Natural killer cell treated with Interleukin-12 subunit alpha and Interleukin-12 subunit beta and Interleukin-15 and Interleukin-18, amount 100 ng/mL, for 72 hours (primary cell): ENCODE data around the gene ABCA4. TPM values are rescaled to one million over a fixed set of nuclear protein-coding genes. Genes with fewer than 3 reads are reported as not detected.

Experiments
- ATAC-seq, 2 donors: fragments of 150-1000 bp; cut with Tn5 transposase in 1 of 2; sonication (Bioruptor Pico), chemical (Tn5 transposase) in 1 of 2; 2 replicates each; pipeline ENCODE4 v1.10.0; 2021
- DNase-seq: peaks from one replicate; pipeline ENCODE4 v3.0.0; 2022; ENCODE audit warnings: low spot score
- H3K27ac Mint-ChIP-seq, 2 donors: 1 replicate in 1 of 2; 2 replicates in 1 of 2; pipeline ENCODE4 v1.8.0; 2022; ENCODE audit warnings: mixed read lengths in 2 of 2, mild to moderate bottlenecking in 1 of 2, moderate library complexity in 1 of 2
- H3K27me3 Mint-ChIP-seq, 2 donors: 1 replicate in 1 of 2; 2 replicates in 1 of 2; pipeline ENCODE4 v1.8.0; 2022; ENCODE audit warnings: mixed read lengths in 2 of 2
- H3K36me3 Mint-ChIP-seq: one replicate; pipeline ENCODE4 v1.8.0; 2022; ENCODE audit warnings: mixed read lengths
- H3K4me1 Mint-ChIP-seq, 2 donors: 1 replicate in 1 of 2; 2 replicates in 1 of 2; pipeline ENCODE4 v1.8.0; 2022; ENCODE audit warnings: low read depth in 2 of 2, mixed read lengths in 2 of 2, mild to moderate bottlenecking in 1 of 2
- H3K4me3 Mint-ChIP-seq: one replicate; pipeline ENCODE4 v1.8.0; 2022; ENCODE audit warnings: mixed read lengths
- H3K9me3 Mint-ChIP-seq: 2 replicates; pipeline ENCODE4 v1.8.0; 2022; ENCODE audit warnings: mixed read lengths
- total RNA-seq, 2 donors: library from RNA; stranded (reverse); gene quantifications; one replicate each; pipeline ENCODE4 v1.2.3, GENCODE V29; 2022

ABCA4 gene
- total RNA-seq, 2 donors from 2014 or later: not detected

DNA sequence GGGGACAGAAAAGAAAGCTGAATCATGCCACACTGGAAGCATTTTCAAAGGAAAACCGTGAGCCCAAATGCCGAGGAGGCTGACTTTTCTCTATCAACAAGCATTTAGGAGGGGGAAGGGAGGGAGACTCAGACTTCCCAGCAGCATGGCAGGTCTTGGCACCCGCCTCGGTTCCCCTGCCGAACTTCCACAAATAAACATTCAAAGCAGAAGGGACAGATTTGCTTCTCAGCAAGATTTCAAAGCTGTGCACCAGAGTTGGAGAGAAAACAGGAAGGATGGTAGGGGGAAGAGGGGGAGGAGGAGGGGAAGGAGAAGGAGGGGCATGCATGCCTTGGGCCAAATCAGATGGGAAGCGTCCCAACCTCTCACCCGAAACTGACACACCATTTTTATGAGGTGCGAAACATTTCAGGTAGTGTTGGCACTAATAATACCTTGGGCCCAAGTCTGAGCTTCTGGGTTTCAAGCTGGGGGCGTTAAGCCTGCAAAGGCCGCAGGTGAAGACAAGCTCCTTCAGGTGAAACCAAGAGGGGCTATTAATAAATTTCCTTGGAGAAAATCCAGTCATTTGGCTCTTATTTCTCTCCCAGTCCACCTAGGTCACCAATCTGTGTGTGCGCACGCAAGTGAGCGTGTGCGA is 26.4 kb downstream of the ABCA4 start:
- H3K27ac Mint-ChIP-seq: no peak overlapping the region
- no peaks in the 10 kb centered on the region for H3K9me3 Mint-ChIP-seq
- DNase-seq (no peak), ATAC-seq (no peak)
- H3K27me3 Mint-ChIP-seq: peaks cover 0 to 13% of the 10 kb centered on the region in 2 donors
- no peak overlapping the region for H3K4me3 Mint-ChIP-seq
- peaks cover 10 to 21% of the 10 kb centered on the region in 2 donors for H3K4me1 Mint-ChIP-seq
- H3K36me3 Mint-ChIP-seq: no peaks in the 10 kb centered on the region

DNA sequence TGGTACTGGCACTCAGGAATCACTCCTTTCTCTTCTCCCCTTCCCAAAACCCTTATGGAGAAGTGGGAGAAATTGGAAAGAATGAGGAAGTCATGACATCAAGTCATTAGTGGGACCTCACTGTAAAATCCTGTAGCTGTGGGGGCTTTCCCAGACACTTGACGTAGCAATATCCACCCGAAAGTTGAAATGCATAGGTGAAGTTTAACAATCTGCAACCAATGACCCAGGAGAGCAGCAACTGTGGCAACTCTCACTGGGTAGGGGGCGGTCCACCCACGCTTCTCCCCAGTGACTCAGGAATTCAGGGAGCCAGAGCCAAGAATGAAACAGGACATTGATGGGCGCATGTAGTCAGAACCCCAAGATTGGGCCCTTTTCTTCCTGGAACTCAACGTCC is 27.0 kb downstream of the ABCA4 start:
- DNase-seq: no peak
- H3K4me3 Mint-ChIP-seq: no peak overlapping the region
- H3K4me1 Mint-ChIP-seq: peaks cover 10 to 21% of the 10 kb centered on the region in 2 donors
- no peaks in the 10 kb centered on the region for H3K9me3 Mint-ChIP-seq
- no peak for ATAC-seq
- no peaks in the 10 kb centered on the region for H3K36me3 Mint-ChIP-seq
- peaks cover under 1 to 13% of the 10 kb centered on the region in 2 donors for H3K27me3 Mint-ChIP-seq
- no peak overlapping the region for H3K27ac Mint-ChIP-seq

DNA sequence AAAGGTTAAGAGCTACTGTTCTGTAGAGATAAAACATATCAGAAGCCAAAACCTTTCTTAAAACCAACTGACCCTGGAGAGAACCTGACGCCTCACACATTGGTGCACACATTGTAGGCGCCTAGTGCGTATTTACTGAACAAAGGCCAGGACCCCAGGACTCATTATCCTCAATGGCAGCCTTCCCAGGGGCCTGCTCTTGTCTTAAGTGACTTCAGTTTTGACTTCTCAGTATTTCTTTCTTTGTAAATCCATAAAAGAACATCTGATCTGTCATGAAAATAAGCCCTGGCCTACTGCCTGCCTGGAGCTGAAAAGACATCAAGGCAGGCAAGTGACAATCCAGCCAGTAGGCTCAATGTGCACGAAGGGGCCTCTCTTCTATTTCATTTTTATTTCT is 27.6 kb downstream of the ABCA4 start:
- DNase-seq (no peak), ATAC-seq (no peak)
- Mint-ChIP-seq H3K9me3 (no peaks in the 10 kb centered on the region), H3K27ac (no peak overlapping the region), H3K4me1 (peaks cover 10 to 21% of the 10 kb centered on the region in 2 donors), H3K4me3 (no peak overlapping the region), H3K36me3 (no peaks in the 10 kb centered on the region), H3K27me3 (peaks cover 3 to 19% of the 10 kb centered on the region in 2 donors)

DNA sequence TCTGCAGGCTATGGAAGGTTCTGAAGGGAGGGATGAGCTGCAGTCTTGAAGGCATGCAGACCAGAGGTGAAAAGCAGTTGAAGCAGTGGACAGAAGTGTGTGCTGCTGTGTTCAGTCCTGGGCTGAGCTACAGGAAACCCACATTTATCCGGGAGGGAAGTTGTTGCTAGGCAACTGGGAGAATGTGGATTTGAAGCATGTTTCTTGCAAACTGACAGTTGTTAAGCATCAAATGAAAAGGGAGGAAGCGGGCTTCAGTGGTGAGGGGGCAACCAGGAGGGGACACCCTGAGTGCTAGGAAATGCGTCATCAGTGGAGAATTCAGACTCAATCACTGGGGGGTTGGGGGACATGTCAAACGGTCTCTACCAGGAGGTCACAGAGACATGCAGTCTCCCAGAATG is 28.7 kb downstream of the ABCA4 start:
- Mint-ChIP-seq H3K27ac (peak overlapping the region; percentile 47 to 51), H3K9me3 (no peaks in the 10 kb centered on the region), H3K4me1 (peaks cover 10 to 21% of the 10 kb centered on the region in 2 donors), H3K36me3 (no peaks in the 10 kb centered on the region), H3K4me3 (peak overlapping the region; percentile 61), H3K27me3 (peaks cover 9 to 25% of the 10 kb centered on the region in 2 donors)
- ATAC-seq (peak; percentile 49 to 61), DNase-seq (no peak)

DNA sequence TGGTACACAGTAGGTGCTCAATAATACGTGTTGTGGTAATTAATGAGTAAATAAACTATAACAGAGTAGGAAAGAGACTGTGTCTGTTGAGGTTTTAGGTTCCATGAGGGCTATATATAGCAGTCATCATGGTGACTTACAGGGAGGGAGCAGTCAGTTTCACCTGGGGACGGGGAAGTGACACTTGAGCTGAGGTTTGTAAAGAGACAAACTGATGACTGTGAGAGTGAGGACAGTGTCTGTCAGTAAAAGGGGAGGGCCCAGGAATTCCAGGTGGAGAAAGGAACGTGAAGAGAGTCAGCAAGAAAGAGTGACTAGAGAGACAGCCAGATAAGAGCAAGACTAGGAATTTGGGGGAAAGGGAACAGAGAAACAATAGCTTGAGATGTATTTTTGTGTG is 30.2 kb downstream of the ABCA4 start:
- no peaks in the 10 kb centered on the region for H3K36me3 Mint-ChIP-seq
- ATAC-seq (no peak), DNase-seq (no peak)
- peaks cover 14 to 38% of the 10 kb centered on the region in 2 donors for H3K27me3 Mint-ChIP-seq
- no peak overlapping the region for H3K27ac Mint-ChIP-seq
- no peak overlapping the region for H3K4me3 Mint-ChIP-seq
- H3K4me1 Mint-ChIP-seq: peaks cover 10 to 21% of the 10 kb centered on the region in 2 donors
- no peaks in the 10 kb centered on the region for H3K9me3 Mint-ChIP-seq

DNA sequence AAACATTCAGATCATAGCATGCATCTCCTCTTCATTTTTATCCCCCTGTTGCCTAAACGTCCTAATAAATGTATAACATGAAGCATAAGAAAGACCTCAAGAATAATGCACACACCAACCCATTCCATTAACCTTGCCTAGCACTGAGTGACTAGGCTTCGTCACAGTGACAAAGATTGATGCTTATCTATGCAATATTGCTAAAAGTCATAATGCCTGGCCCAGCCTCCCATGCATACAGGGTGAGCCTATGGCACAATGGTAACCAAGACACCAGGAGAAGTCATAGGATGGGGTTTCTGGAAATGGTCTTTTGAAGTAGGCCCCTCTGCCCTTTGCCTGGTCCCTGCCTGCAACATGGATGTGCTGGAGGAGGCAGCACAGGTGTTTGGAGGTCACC is 33.8 kb downstream of the ABCA4 start:
- H3K27me3 Mint-ChIP-seq: peaks cover 18 to 49% of the 10 kb centered on the region in 2 donors
- ATAC-seq: peak in 1 of 2 donors; percentile 9

DNA sequence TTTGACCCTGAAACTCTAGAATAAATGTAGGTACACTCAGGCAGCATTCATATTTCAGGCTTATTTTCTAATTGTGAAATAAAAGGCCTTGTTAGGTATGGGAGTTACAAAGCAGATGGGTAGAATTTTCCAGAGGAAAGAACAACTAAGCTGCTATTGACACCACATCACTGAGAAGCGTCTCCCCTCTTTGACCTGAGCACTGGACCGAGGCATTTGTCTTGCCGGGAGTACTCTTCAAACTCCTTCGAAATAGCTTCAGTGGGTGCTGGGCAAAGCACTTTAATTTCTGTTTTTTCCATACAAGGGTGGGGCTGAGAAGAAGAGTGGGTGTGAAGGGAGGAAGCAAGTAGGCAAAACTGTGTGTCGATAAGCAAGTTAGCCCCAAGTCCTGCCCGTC is 36.4 kb downstream of the ABCA4 start:
- no peak overlapping the region for H3K4me3 Mint-ChIP-seq
- peaks cover 18 to 36% of the 10 kb centered on the region in 2 donors for H3K27me3 Mint-ChIP-seq
- H3K4me1 Mint-ChIP-seq: no peaks in the 10 kb centered on the region
- no peak for ATAC-seq
- no peak for DNase-seq
- no peaks in the 10 kb centered on the region for H3K36me3 Mint-ChIP-seq
- H3K27ac Mint-ChIP-seq: no peak overlapping the region
- H3K9me3 Mint-ChIP-seq: no peaks in the 10 kb centered on the region

More for the DNA sequence above, 33.8 kb downstream of the ABCA4 start:
- no peak overlapping the region for H3K4me3 Mint-ChIP-seq
- no peak overlapping the region for H3K27ac Mint-ChIP-seq
- peaks cover 6 to 14% of the 10 kb centered on the region in 2 donors for H3K4me1 Mint-ChIP-seq
- no peaks in the 10 kb centered on the region for H3K36me3 Mint-ChIP-seq
- DNase-seq: no peak
- H3K9me3 Mint-ChIP-seq: no peaks in the 10 kb centered on the region

DNA sequence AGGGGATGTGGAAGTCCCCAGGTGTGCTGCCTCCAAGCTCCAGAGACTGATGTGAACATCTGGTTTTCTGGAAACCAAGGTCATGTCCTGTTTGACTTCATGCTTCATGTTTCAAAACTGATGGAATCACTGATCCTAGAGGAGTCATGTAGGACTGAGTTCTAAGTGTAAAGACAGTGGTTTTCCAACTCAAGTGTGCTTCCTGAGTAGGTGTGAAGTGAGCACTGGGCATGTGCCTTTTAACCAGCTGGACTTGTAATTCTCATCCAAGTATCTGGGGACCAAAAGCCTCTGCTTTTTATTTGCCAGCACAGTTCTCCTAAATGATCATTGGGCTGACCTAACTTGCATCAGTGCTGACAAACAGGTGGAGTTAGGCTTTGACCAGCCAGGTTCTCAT is 36.9 kb downstream of the ABCA4 start:
- ATAC-seq (no peak), DNase-seq (no peak)
- Mint-ChIP-seq H3K9me3 (no peaks in the 10 kb centered on the region), H3K4me3 (no peak overlapping the region), H3K36me3 (no peaks in the 10 kb centered on the region), H3K27me3 (peaks cover 18 to 36% of the 10 kb centered on the region in 2 donors), H3K27ac (no peak overlapping the region), H3K4me1 (no peaks in the 10 kb centered on the region)

DNA sequence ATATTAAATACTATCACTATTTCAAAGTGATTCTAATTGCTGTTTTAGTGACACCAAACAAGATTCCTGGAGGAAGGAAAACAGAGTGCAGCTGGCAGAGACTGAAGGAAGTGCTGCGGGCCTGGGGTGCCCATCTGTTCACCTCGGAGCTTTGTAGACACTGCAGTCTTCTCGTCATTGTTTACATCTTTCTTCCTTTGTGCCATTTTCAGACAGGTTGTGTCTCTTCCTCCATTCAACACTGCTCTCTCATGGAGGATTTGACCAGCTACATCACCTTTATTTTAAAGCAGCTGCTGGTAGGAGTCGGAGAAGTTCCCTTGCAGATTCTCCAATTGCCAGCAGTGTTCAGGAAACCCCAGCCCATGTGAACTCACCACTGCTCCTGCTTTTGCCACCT is 37.3 kb downstream of the ABCA4 start:
- Mint-ChIP-seq H3K4me3 (no peak overlapping the region), H3K4me1 (no peaks in the 10 kb centered on the region), H3K36me3 (no peaks in the 10 kb centered on the region), H3K27ac (no peak overlapping the region), H3K27me3 (peaks cover 16 to 33% of the 10 kb centered on the region in 2 donors), H3K9me3 (no peaks in the 10 kb centered on the region)
- DNase-seq (no peak), ATAC-seq (no peak)

DNA sequence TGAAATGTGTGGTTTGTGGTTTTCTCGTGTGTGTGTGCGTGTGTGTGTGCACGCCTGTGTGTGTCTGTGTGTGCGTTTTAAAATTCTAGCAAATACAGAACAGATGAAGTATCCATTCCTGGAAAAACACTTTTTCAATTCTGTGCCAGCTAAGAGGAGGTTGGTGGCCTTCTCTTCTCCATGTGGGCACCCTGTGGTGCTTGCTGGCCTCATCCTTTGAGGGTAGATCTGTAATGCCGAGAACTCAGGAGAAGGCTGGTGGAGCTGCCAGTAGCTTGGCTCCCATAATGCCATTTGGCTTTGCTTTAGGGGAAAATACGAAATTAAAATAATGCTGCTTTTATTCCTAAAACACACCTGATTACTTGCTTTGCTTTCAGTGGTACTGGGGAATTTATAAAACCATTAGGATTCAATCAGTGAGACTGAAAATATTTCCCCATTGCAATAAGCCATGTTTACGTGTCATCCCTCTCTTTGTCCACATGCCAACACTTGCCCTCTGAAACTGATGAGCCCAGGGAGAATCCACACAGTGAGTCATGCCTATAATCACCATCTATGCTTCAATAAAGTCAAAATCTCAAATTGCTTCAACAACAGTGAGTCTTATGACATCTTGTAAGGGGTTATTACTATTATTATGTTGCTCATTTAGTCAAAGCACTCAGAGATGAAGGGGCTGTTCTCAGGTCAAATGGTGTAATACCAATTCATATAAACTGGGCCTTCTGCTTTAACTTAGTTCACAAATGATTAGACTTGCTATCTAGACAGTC is 39.2 kb downstream of the ABCA4 start:
- H3K36me3 Mint-ChIP-seq: no peaks in the 10 kb centered on the region
- DNase-seq (no peak), ATAC-seq (no peak)
- no peak overlapping the region for H3K27ac Mint-ChIP-seq
- peaks cover 10 to 27% of the 10 kb centered on the region in 2 donors for H3K27me3 Mint-ChIP-seq
- peaks cover 0 to 4% of the 10 kb centered on the region in 2 donors for H3K4me1 Mint-ChIP-seq
- no peaks in the 10 kb centered on the region for H3K9me3 Mint-ChIP-seq
- H3K4me3 Mint-ChIP-seq: no peak overlapping the region

DNA sequence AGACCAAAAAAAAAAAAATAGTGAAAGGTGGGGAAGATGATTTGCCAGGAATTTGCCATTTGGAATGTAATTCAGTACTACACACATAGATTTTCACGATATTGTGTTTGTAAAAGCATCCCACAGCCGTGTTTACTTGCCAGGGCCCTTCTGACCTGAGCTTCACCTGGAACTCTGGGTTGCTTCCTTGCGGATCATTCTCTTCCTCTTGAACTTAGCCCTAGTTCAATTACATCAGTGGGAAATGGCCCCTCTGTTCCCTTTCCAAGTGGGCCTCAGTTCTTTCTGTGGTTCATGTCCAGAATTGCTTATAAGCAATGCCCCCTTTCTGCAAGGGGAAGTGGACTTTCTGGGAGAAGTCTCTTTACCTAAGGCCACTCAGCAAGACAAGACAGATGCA is 41.0 kb downstream of the ABCA4 start:
- Mint-ChIP-seq H3K9me3 (no peaks in the 10 kb centered on the region), H3K4me1 (peaks cover 0 to 4% of the 10 kb centered on the region in 2 donors), H3K4me3 (no peak overlapping the region), H3K27ac (no peak overlapping the region), H3K36me3 (no peaks in the 10 kb centered on the region), H3K27me3 (peaks cover 4 to 21% of the 10 kb centered on the region in 2 donors)
- no peak for DNase-seq
- ATAC-seq: no peak

DNA sequence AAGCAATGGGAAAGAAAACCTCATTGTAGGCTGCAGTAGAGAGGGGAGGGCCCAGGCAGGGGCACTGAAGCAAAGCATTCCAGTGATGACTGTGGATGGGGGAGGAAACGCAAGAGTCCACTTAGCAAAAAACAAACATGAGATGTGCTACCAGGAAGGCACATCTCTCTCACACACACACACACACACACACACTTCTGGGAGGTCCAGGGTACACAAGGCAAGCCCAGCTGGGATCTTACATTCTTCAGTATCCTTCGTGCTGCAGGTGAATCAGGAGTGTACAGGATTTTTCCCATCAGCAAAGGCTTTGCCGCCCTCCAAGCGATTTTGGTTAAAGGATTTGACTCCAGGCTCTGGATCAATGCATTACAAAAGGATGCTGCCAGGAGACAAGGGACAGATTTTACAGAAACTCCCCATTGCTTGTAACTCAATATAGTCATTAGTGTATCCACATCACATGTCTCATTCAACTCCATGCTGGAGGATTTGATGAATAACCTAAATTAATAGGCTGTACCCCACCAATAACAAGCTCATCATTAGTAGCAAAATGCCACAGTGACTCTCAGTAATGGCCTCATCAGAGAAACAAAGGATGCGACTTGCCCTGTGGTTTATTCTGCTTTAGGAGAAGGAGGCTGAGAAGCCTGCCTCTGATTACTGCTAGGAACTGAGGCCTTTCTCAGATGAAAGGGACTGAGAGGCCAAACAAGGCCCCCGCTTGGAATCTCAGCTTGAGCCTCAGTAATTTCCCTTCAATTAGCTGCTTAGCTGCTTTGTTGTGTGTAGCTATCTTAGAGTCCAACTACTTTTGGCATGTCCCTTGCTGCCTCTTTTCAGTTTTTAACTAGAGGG is 41.6 kb downstream of the ABCA4 start:
- Mint-ChIP-seq H3K4me1 (peaks cover 0 to 4% of the 10 kb centered on the region in 2 donors), H3K4me3 (no peak overlapping the region), H3K9me3 (no peaks in the 10 kb centered on the region), H3K27ac (no peak overlapping the region), H3K27me3 (peaks cover 4 to 21% of the 10 kb centered on the region in 2 donors), H3K36me3 (no peaks in the 10 kb centered on the region)
- DNase-seq (no peak), ATAC-seq (no peak)

DNA sequence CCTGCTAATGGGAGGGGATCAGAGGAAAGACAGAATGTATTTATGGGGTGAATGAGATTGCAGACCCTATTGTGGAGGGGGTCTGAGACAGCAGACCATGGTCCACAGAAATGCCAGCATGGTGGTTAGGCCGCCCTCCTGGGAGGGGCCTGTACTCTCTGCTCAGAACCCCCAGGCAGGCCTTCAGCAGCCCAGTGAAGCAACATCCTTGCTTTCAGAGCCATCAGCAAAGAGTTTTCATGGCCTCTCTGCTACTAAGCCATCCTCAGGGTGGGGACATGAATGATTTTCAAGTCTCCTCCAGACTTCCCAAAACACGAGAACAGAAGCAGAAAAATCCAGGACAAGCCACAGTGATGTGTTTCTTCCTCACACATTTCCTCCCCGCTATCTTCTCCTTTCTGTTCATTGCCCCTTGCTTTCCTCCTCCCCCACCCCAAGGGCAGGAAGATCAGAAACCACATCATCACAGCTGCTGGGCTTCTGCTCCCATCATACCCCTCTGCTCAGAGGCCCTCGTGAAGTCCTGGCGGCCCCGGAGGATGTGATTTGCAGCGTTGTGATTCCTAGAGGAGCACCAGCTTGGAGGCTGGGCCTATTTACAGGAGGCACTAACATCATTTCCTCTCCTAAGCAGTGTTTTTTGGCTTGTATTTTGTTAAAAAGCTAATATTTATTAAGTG is 48.0 kb downstream of the ABCA4 start:
- no peak for DNase-seq
- ATAC-seq: peak in 1 of 2 donors; percentile 60
- Mint-ChIP-seq H3K27me3 (peaks cover 4 to 14% of the 10 kb centered on the region in 2 donors), H3K9me3 (no peaks in the 10 kb centered on the region), H3K4me1 (peaks cover 12 to 14% of the 10 kb centered on the region in 2 donors), H3K27ac (peak overlapping the region in 1 of 2 donors; percentile 63), H3K36me3 (no peaks in the 10 kb centered on the region), H3K4me3 (no peak overlapping the region)
